H9 (cell line): ENCODE measurements around the gene MSL2. TPM values are rescaled to one million over a fixed set of nuclear protein-coding genes. Genes with fewer than 3 reads are reported as not detected.
"Not testable (repeated sequence)": the region's sequence is repeated elsewhere in the genome, so short reads cannot be mapped to it uniquely, and the experiment has no call there.

Source experiments
- DNase-seq: peaks from one replicate; pipeline ENCODE4 v3.0.0-alpha.2; 2017
- H2AFZ ChIP-seq: one replicate; pipeline ENCODE4 v1.6.1; 2013; ENCODE audit warnings: mild to moderate bottlenecking, low read length, control low read depth, moderate library complexity
- H2AK5ac ChIP-seq: 2 replicates; pipeline ENCODE4 v1.6.1; 2013; ENCODE audit warnings: low read length, control low read depth, mixed read lengths; ENCODE audit not compliant: insufficient read length
- H2BK120ac ChIP-seq: one replicate; pipeline ENCODE4 v1.6.1; 2013; ENCODE audit warnings: low read depth, mild to moderate bottlenecking, low read length, control low read depth, inconsistent platforms; ENCODE audit not compliant: poor library complexity, severe bottlenecking
- H2BK12ac ChIP-seq: 2 replicates; pipeline ENCODE4 v1.6.1; 2013; ENCODE audit warnings: low read length, control low read depth, mixed read lengths, low read depth; ENCODE audit not compliant: insufficient read length
- H2BK15ac ChIP-seq: 2 replicates; pipeline ENCODE4 v1.6.1; 2013; ENCODE audit warnings: low read depth, low read length, control low read depth
- H2BK20ac ChIP-seq: one replicate; pipeline ENCODE4 v1.6.1; 2013; ENCODE audit warnings: low read depth, mild to moderate bottlenecking, low read length, control low read depth, inconsistent platforms; ENCODE audit not compliant: poor library complexity, severe bottlenecking
- H2BK5ac ChIP-seq: 2 replicates; pipeline ENCODE4 v1.6.1; 2013; ENCODE audit warnings: low read length, control low read depth, mixed read lengths; ENCODE audit not compliant: insufficient read length
- H3K14ac ChIP-seq: 2 replicates; pipeline ENCODE4 v1.6.1; 2013; ENCODE audit warnings: low read length, control low read depth; ENCODE audit not compliant: insufficient read depth
- H3K18ac ChIP-seq: 2 replicates; pipeline ENCODE4 v1.6.1; 2013; ENCODE audit warnings: low read depth, mild to moderate bottlenecking, mixed read lengths, low read length, control low read depth; ENCODE audit not compliant: insufficient read length
- H3K23ac ChIP-seq: 2 replicates; pipeline ENCODE4 v1.6.1; 2013; ENCODE audit warnings: low read length, control low read depth, mixed read lengths, low read depth; ENCODE audit not compliant: insufficient read length
- H3K23me2 ChIP-seq: 2 replicates; pipeline ENCODE4 v1.6.1; 2013; ENCODE audit warnings: low read depth, mild to moderate bottlenecking, mixed read lengths, low read length, control low read depth; ENCODE audit not compliant: insufficient read length, poor library complexity, severe bottlenecking
- H3K27ac ChIP-seq: 2 replicates; pipeline ENCODE4 v1.5.1; 2013; ENCODE audit warnings: low read length, control low read depth, mixed read lengths, low read depth; ENCODE audit not compliant: insufficient read length
- H3K27me3 ChIP-seq: 2 replicates; pipeline ENCODE4 v1.6.1; 2013; ENCODE audit warnings: low read length, control low read depth, inconsistent platforms; ENCODE audit not compliant: insufficient read depth
- H3K4ac ChIP-seq: 2 replicates; pipeline ENCODE4 v1.6.1; 2013; ENCODE audit warnings: low read depth, mild to moderate bottlenecking, control low read depth, inconsistent platforms, low read length, moderate library complexity
- H3K4me1 ChIP-seq: 2 replicates; pipeline ENCODE4 v1.6.1; 2013; ENCODE audit warnings: low read length, control low read depth, inconsistent platforms; ENCODE audit not compliant: insufficient read depth
- H3K4me2 ChIP-seq: 2 replicates; pipeline ENCODE4 v1.6.1; 2013; ENCODE audit warnings: low read length, control low read depth, mixed read lengths; ENCODE audit not compliant: insufficient read length, insufficient read depth
- H3K56ac ChIP-seq: 2 replicates; pipeline ENCODE4 v1.6.1; 2013; ENCODE audit warnings: low read depth, mild to moderate bottlenecking, mixed read lengths, low read length, control low read depth; ENCODE audit not compliant: insufficient read length
- H3K79me1 ChIP-seq: 2 replicates; pipeline ENCODE4 v1.6.1; 2013; ENCODE audit warnings: low read depth, mild to moderate bottlenecking, moderate library complexity, low read length, control low read depth, inconsistent platforms; ENCODE audit not compliant: insufficient read depth, poor library complexity, severe bottlenecking
- H3K79me2 ChIP-seq: 2 replicates; pipeline ENCODE4 v1.6.1; 2013; ENCODE audit warnings: low read length, control low read depth, inconsistent platforms; ENCODE audit not compliant: insufficient read depth
- H3K9ac ChIP-seq: 2 replicates; pipeline ENCODE4 v1.6.1; 2013; ENCODE audit warnings: low read length, control low read depth, mixed read lengths; ENCODE audit not compliant: insufficient read length; ENCODE audit errors: extremely low read depth
- H3K9me3 ChIP-seq: one replicate; pipeline ENCODE4 v1.6.1; 2013; ENCODE audit warnings: low read depth, low read length, inconsistent platforms; ENCODE audit not compliant: control insufficient read depth
- H3T11ph ChIP-seq: one replicate; pipeline ENCODE4 v1.6.1; 2013; ENCODE audit warnings: mild to moderate bottlenecking, low read length, control low read depth, inconsistent platforms
- H4K20me1 ChIP-seq: one replicate; pipeline ENCODE4 v1.6.1; 2013; ENCODE audit not compliant: control insufficient read depth, insufficient read length, insufficient read depth
- H4K5ac ChIP-seq: 2 replicates; pipeline ENCODE4 v1.6.1; 2013; ENCODE audit warnings: low read depth, mild to moderate bottlenecking, mixed read lengths, low read length, control low read depth; ENCODE audit not compliant: insufficient read length
- H4K8ac ChIP-seq: replicated peaks from 2 replicates; pipeline ENCODE4 v1.6.1; 2013; ENCODE audit warnings: low read length, control low read depth, mixed read lengths, low read depth; ENCODE audit not compliant: insufficient read length
- H4K91ac ChIP-seq: 2 replicates; pipeline ENCODE4 v1.6.1; 2013; ENCODE audit warnings: low read depth, mild to moderate bottlenecking, moderate library complexity, mixed read lengths, low read length, control low read depth; ENCODE audit not compliant: insufficient read length
- H3K27ac Mint-ChIP-seq, 3 experiments: 2 replicates in 2 of 3; 3 replicates in 1 of 3; pipeline ENCODE4 v1.8.0; 2020 to 2021; ENCODE audit warnings: mixed read lengths in 3 of 3, mild to moderate bottlenecking in 1 of 3, moderate library complexity in 1 of 3
- H3K27me3 Mint-ChIP-seq: 2 replicates; pipeline ENCODE4 v1.8.0; 2021; ENCODE audit warnings: low read depth, mild to moderate bottlenecking, moderate library complexity, mixed read lengths
- H3K36me3 Mint-ChIP-seq, 3 experiments: 2 replicates in 2 of 3; 3 replicates in 1 of 3; pipeline ENCODE4 v1.8.0; 2020 to 2021; ENCODE audit warnings: low read depth in 3 of 3, mixed read lengths in 3 of 3; ENCODE audit not compliant: insufficient read depth in 1 of 3
- H3K4me1 Mint-ChIP-seq, 2 experiments: 2 replicates each; pipeline ENCODE4 v1.8.0; 2020; ENCODE audit warnings: mixed read lengths in 2 of 2
- H3K4me3 Mint-ChIP-seq, 2 experiments: 2 replicates in 1 of 2; 3 replicates in 1 of 2; pipeline ENCODE4 v1.8.0; 2020 to 2021; ENCODE audit warnings: mild to moderate bottlenecking in 2 of 2, mixed read lengths in 2 of 2, moderate library complexity in 1 of 2
- H3K9me3 Mint-ChIP-seq, 2 experiments: 2 replicates in 1 of 2; 3 replicates in 1 of 2; pipeline ENCODE4 v1.8.0; 2020; ENCODE audit warnings: mild to moderate bottlenecking in 2 of 2, mixed read lengths in 2 of 2, moderate library complexity in 1 of 2
- CTCF ChIP-seq: fragments of 200-600 bp; sonication (generic); conservative IDR thresholded peaks from 3 replicates; pipeline ENCODE4 v1.8.0; 2021; ENCODE audit warnings: antibody characterized with exemption, mild to moderate bottlenecking
- WGBS: extraction: QIAGEN DNeasy Blood & Tissue Kit; methylation state at CpG from one replicate; pipeline ENCODE4 v1.1.7; 2013; ENCODE audit warnings: missing lambda C conversion rate, low lambda C conversion rate, mixed read lengths; ENCODE audit not compliant: insufficient read length; ENCODE audit errors: extremely low coverage; 5-methylcytosine and 5-hydroxymethylcytosine counted together
- total RNA-seq: library from RNA; stranded (reverse); gene quantifications from 2 replicates; pipeline ENCODE4 v1.2.1, GENCODE V29; 2021

The MSL2 gene
- total RNA-seq, 1 experiment from 2014 or later = 42.7 TPM

- H4K20me1 ChIP-seq = no peaks in the 10 kb centered on the region
- peaks cover 14 to 22% of the 10 kb centered on the region in 2 experiments for H3K4me1 Mint-ChIP-seq
- H4K5ac ChIP-seq = no peak overlapping the region
- no peaks in the 10 kb centered on the region for H3K27me3 ChIP-seq
- H3K4me3 Mint-ChIP-seq = no peak overlapping the region
- no peaks in the 10 kb centered on the region for H3K23me2 ChIP-seq
- no peak overlapping the region for H3T11ph ChIP-seq
- no peak overlapping the region for H2BK20ac ChIP-seq
- H3K9me3 Mint-ChIP-seq = peaks cover 0 to 2% of the 10 kb centered on the region in 2 experiments; a peak in 1 of 5 replicates
- peaks cover 44% of the 10 kb centered on the region; the same call in 1 of the 2 replicates for H3K79me2 ChIP-seq
- no peaks in the 10 kb centered on the region for H3K27me3 Mint-ChIP-seq
- H3K4ac ChIP-seq = no peak overlapping the region
- H2BK120ac ChIP-seq = no peak overlapping the region
- H3K14ac ChIP-seq = no peak overlapping the region
- no peak overlapping the region for H3K4me2 ChIP-seq
- H3K4me1 ChIP-seq = peaks cover 5% of the 10 kb centered on the region
- H3K36me3 Mint-ChIP-seq = peaks cover 0 to 6% (median 0%) of the 10 kb centered on the region in 3 experiments; a peak in 1 of 7 replicates
- H4K91ac ChIP-seq = no peak overlapping the region
- H3K56ac ChIP-seq = no peak overlapping the region
- H3K9ac ChIP-seq = no peak overlapping the region
- H4K8ac ChIP-seq = no peak overlapping the region
- no peak overlapping the region for H2BK15ac ChIP-seq
- no peak overlapping the region for H2BK12ac ChIP-seq
- peak overlapping the region in 2 of 3 experiments; percentile 15 to 37; a peak in 3 of 7 replicates for H3K27ac Mint-ChIP-seq
- TF ChIP-seq CTCF = no peak
- no peaks in the 10 kb centered on the region for H3K9me3 ChIP-seq
- H3K27ac ChIP-seq = no peak overlapping the region
- peaks cover 5% of the 10 kb centered on the region for H3K79me1 ChIP-seq
- no peak overlapping the region for H3K18ac ChIP-seq
- no peak overlapping the region for H2AK5ac ChIP-seq
- H2AFZ ChIP-seq = no peak overlapping the region
- DNase-seq = no peak
- no peak overlapping the region for H2BK5ac ChIP-seq
- H3K23ac ChIP-seq = no peak overlapping the region
- WGBS = no CpG with 5 or more reads among the region's 1 CpG
Measured at GRCh38 chr3:136171097-136171542, 25.0 kb downstream of the MSL2 start.

GRCh38 chr3:136168236-136168635 lies 27.9 kb downstream of the MSL2 start:
- not testable (repeated sequence) for H4K91ac ChIP-seq, H3K27me3 ChIP-seq, H4K20me1 ChIP-seq, H3K4ac ChIP-seq, H3K56ac ChIP-seq, H2BK12ac ChIP-seq, H2AK5ac ChIP-seq, H2BK5ac ChIP-seq, DNase-seq, H4K8ac ChIP-seq, H4K5ac ChIP-seq, H3K27me3 Mint-ChIP-seq, H3K79me1 ChIP-seq, H3K4me1 ChIP-seq, H3K18ac ChIP-seq, H3K9me3 Mint-ChIP-seq, H3K23me2 ChIP-seq, H3K9me3 ChIP-seq, H3K4me3 Mint-ChIP-seq, H2BK120ac ChIP-seq, H3K27ac ChIP-seq, H3K27ac Mint-ChIP-seq, H3K9ac ChIP-seq, H3T11ph ChIP-seq, H3K14ac ChIP-seq, H2AFZ ChIP-seq, H2BK20ac ChIP-seq, H2BK15ac ChIP-seq, H3K4me2 ChIP-seq, H3K36me3 Mint-ChIP-seq, H3K23ac ChIP-seq
- H3K4me1 Mint-ChIP-seq = peaks cover 36 to 38% of the 10 kb centered on the region in 2 experiments
- peaks cover 26% of the 10 kb centered on the region; the same call in 1 of the 2 replicates for H3K79me2 ChIP-seq
- WGBS = no CpG with 5 or more reads among the region's 4 CpGs
